OCI-LY1 (cell line): ENCODE measurements around the gene IHH.

Experiments
- CTCF ChIP-seq: fragments of 200-600 bp; sonication (generic), shearing (Covaris generic); IDR thresholded peaks from 2 replicates; pipeline ENCODE4 v1.5.1; 2017; ENCODE audit warnings: mild to moderate bottlenecking, antibody characterized with exemption, low read length, moderate library complexity, mixed read lengths
- EZH2 ChIP-seq: fragments of 200-600 bp; sonication (generic), shearing (Covaris generic); IDR thresholded peaks from 2 replicates; pipeline ENCODE4 v1.8.0; 2017; ENCODE audit warnings: borderline replicate concordance, mixed run types, mild to moderate bottlenecking, antibody characterized with exemption, low read length, moderate library complexity, mixed read lengths

GRCh38 chr2:219020604-219021365 is 39.9 kb downstream of the IHH start:
- TF ChIP-seq EZH2, result no peak
- no peak for TF ChIP-seq CTCF
